WTC11 (cell line): Measurements from ENCODE around the gene FPR2. TPM values are rescaled to one million over a fixed set of nuclear protein-coding genes. Genes with fewer than 3 reads are reported as not detected.

Experiments used
- ATAC-seq: fragments of 200-7000 bp; cut with Tn5 transposase; 2 replicates; pipeline ENCODE4 v1.10.0; 2021; ENCODE audit warnings: mild to moderate bottlenecking, moderate library complexity
- CTCF ChIA-PET: fragments of 300-600 bp; sonication (Branson Sonifier 250); formaldehyde crosslinking; loops from one replicate; lab custom pipeline; 2021; ENCODE audit warnings: antibody characterized with exemption; lab: Charles Lee
- POLR2A ChIA-PET: fragments of 350-600 bp; sonication (Branson Sonifier 250); formaldehyde crosslinking; loops from one replicate; lab custom pipeline; 2021; ENCODE audit warnings: antibody characterized with exemption; lab: Charles Lee
- DNase-seq: peaks from one replicate; pipeline ENCODE4 v3.0.0; 2021; ENCODE audit warnings: low spot score
- H3K27ac Mint-ChIP-seq: 2 replicates; pipeline ENCODE4 v1.8.0; 2021; ENCODE audit warnings: mixed read lengths
- H3K27me3 Mint-ChIP-seq: 2 replicates; pipeline ENCODE4 v1.8.0; 2021; ENCODE audit warnings: low read depth, mild to moderate bottlenecking, moderate library complexity, mixed read lengths
- H3K36me3 Mint-ChIP-seq: 2 replicates; pipeline ENCODE4 v1.8.0; 2021; ENCODE audit warnings: mixed read lengths
- H3K4me1 Mint-ChIP-seq: 2 replicates; pipeline ENCODE4 v1.8.0; 2022; ENCODE audit warnings: mixed read lengths
- H3K4me3 Mint-ChIP-seq: 2 replicates; pipeline ENCODE4 v1.8.0; 2021; ENCODE audit warnings: mild to moderate bottlenecking, moderate library complexity, mixed read lengths
- H3K9me3 Mint-ChIP-seq: 2 replicates; pipeline ENCODE4 v1.8.0; 2021; ENCODE audit warnings: mixed read lengths
- NFE2L1 ChIP-seq: sonication (generic); formaldehyde crosslinking; IDR thresholded peaks from 2 replicates; pipeline ENCODE4 v1.8.1; 2023; ENCODE audit warnings: missing genetic modification reagents
- OVOL2 ChIP-seq: fragments of 250-450 bp; sonication (Bioruptor Pico); IDR thresholded peaks from 2 replicates; pipeline ENCODE4 v1.9.0; 2021; ENCODE audit warnings: mild to moderate bottlenecking, borderline replicate concordance
- PRRX2 ChIP-seq: fragments of 250-450 bp; sonication (Bioruptor Pico); IDR thresholded peaks from 2 replicates; pipeline ENCODE4 v1.8.0; 2021; ENCODE audit warnings: mild to moderate bottlenecking
- ZBTB21 ChIP-seq: sonication (generic); formaldehyde crosslinking; IDR thresholded peaks from 2 replicates; pipeline ENCODE4 v1.8.1; 2023; ENCODE audit warnings: mild to moderate bottlenecking, missing genetic modification reagents, borderline replicate concordance
- total RNA-seq: library from RNA; stranded (reverse); gene quantifications from 3 replicates; pipeline ENCODE4 v1.2.3, GENCODE V29; 2021
- TF ChIP-seq, protein P1 (sequence below): sonication (generic); formaldehyde crosslinking; IDR thresholded peaks from 2 replicates; pipeline ENCODE4 v1.8.0; 2022; ENCODE audit warnings: mild to moderate bottlenecking, missing genetic modification reagents
- TF ChIP-seq, protein P2 (sequence below): sonication (generic); formaldehyde crosslinking; IDR thresholded peaks from 2 replicates; pipeline ENCODE4 v1.8.1; 2023; ENCODE audit warnings: mild to moderate bottlenecking, missing genetic modification reagents
- TF ChIP-seq, protein P3 (sequence below): sonication (generic); formaldehyde crosslinking; IDR thresholded peaks from 2 replicates; pipeline ENCODE4 v1.8.1; 2023; ENCODE audit warnings: mild to moderate bottlenecking, missing genetic modification reagents, moderate library complexity
- TF ChIP-seq, protein P4 (sequence below): sonication (generic); formaldehyde crosslinking; conservative IDR thresholded peaks from 2 replicates; pipeline ENCODE4 v1.8.1; 2023; ENCODE audit warnings: mild to moderate bottlenecking, low read depth, missing genetic modification reagents, moderate library complexity
- TF ChIP-seq, protein P5 (sequence below): sonication (generic); formaldehyde crosslinking; IDR thresholded peaks from 2 replicates; pipeline ENCODE4 v1.8.1; 2023; ENCODE audit warnings: mild to moderate bottlenecking, missing genetic modification reagents, moderate library complexity

The FPR2 gene
- total RNA-seq, 1 experiment from 2014 or later, result 0.31 TPM

DNA sequence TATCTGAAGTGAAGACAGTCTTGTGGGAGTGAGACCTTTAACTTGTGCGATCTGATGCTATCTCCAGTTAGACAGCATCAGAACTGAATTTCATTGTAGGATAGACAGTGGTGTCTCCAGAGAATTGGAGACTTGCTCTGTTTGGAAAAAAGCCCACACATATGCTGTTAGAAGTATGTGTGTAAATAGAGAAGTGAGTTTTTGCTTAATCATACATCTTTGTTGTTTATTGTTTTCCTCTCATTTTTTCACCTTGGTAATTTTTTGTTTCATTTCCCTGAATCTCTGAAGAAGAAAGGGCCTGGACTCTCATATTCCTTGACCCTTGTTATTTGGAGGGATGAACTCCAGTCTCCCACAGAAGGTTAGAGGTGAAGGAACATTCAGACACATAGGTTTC is 55.7 kb downstream of the FPR2 start:
- CTCF ChIA-PET, result no interaction called here
- Mint-ChIP-seq H3K27ac (no peak overlapping the region), H3K36me3 (peaks cover 21% of the 10 kb centered on the region), H3K9me3 (peaks cover 43% of the 10 kb centered on the region), H3K4me3 (no peak overlapping the region), H3K4me1 (peaks cover 9% of the 10 kb centered on the region), H3K27me3 (0 out of 2 replicates have a peak, but pooled peaks cover 2% of the 10 kb centered on the region)
- TF ChIP-seq NFE2L1 (no peak), ZBTB21 (CRISPR knock-in tag) (no peak)
- TF ChIP-seq, protein P1, sequence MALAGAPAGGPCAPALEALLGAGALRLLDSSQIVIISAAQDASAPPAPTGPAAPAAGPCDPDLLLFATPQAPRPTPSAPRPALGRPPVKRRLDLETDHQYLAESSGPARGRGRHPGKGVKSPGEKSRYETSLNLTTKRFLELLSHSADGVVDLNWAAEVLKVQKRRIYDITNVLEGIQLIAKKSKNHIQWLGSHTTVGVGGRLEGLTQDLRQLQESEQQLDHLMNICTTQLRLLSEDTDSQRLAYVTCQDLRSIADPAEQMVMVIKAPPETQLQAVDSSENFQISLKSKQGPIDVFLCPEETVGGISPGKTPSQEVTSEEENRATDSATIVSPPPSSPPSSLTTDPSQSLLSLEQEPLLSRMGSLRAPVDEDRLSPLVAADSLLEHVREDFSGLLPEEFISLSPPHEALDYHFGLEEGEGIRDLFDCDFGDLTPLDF (CRISPR knock-in tag), result no peak
- TF ChIP-seq, protein P2, sequence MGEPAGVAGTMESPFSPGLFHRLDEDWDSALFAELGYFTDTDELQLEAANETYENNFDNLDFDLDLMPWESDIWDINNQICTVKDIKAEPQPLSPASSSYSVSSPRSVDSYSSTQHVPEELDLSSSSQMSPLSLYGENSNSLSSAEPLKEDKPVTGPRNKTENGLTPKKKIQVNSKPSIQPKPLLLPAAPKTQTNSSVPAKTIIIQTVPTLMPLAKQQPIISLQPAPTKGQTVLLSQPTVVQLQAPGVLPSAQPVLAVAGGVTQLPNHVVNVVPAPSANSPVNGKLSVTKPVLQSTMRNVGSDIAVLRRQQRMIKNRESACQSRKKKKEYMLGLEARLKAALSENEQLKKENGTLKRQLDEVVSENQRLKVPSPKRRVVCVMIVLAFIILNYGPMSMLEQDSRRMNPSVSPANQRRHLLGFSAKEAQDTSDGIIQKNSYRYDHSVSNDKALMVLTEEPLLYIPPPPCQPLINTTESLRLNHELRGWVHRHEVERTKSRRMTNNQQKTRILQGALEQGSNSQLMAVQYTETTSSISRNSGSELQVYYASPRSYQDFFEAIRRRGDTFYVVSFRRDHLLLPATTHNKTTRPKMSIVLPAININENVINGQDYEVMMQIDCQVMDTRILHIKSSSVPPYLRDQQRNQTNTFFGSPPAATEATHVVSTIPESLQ (CRISPR knock-in tag), result no peak
- POLR2A ChIA-PET, result no interaction called here
- DNase-seq (no peak), ATAC-seq (no peak)

DNA sequence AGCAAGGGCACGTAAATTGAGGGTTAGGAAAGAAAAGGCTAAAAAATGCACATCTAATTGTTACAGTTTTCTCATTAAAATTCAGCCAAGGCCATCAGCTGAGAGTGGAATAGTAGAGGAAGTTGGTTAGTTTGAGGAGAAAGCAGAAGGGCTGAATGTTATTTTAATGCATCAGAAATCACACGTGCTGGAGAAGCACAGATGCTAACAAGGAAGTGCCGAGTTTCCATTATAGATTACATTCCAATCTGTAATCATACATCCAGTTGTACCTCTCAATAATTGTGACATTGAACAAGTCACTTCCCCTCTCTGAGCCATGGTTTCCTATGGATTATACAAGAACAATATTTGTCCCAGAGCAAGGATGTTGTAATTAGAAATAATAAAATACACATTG is 59.0 kb downstream of the FPR2 start:
- no peak for TF ChIP-seq PRRX2
- TF ChIP-seq OVOL2, result no peak
- TF ChIP-seq, protein P3, sequence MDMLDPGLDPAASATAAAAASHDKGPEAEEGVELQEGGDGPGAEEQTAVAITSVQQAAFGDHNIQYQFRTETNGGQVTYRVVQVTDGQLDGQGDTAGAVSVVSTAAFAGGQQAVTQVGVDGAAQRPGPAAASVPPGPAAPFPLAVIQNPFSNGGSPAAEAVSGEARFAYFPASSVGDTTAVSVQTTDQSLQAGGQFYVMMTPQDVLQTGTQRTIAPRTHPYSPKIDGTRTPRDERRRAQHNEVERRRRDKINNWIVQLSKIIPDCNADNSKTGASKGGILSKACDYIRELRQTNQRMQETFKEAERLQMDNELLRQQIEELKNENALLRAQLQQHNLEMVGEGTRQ, result no peak
- TF ChIP-seq, protein P4, sequence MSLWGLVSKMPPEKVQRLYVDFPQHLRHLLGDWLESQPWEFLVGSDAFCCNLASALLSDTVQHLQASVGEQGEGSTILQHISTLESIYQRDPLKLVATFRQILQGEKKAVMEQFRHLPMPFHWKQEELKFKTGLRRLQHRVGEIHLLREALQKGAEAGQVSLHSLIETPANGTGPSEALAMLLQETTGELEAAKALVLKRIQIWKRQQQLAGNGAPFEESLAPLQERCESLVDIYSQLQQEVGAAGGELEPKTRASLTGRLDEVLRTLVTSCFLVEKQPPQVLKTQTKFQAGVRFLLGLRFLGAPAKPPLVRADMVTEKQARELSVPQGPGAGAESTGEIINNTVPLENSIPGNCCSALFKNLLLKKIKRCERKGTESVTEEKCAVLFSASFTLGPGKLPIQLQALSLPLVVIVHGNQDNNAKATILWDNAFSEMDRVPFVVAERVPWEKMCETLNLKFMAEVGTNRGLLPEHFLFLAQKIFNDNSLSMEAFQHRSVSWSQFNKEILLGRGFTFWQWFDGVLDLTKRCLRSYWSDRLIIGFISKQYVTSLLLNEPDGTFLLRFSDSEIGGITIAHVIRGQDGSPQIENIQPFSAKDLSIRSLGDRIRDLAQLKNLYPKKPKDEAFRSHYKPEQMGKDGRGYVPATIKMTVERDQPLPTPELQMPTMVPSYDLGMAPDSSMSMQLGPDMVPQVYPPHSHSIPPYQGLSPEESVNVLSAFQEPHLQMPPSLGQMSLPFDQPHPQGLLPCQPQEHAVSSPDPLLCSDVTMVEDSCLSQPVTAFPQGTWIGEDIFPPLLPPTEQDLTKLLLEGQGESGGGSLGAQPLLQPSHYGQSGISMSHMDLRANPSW (CRISPR knock-in tag), result no peak
- TF ChIP-seq, protein P5, sequence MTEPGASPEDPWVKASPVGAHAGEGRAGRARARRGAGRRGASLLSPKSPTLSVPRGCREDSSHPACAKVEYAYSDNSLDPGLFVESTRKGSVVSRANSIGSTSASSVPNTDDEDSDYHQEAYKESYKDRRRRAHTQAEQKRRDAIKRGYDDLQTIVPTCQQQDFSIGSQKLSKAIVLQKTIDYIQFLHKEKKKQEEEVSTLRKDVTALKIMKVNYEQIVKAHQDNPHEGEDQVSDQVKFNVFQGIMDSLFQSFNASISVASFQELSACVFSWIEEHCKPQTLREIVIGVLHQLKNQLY (CRISPR knock-in tag), result no peak
- Mint-ChIP-seq H3K27me3 (no peaks in the 10 kb centered on the region), H3K4me3 (no peak overlapping the region), H3K4me1 (peaks cover 15% of the 10 kb centered on the region), H3K36me3 (peaks cover 18% of the 10 kb centered on the region), H3K27ac (no peak overlapping the region), H3K9me3 (peaks cover 45% of the 10 kb centered on the region)
- DNase-seq, result no peak
- POLR2A ChIA-PET, result no interaction called here
- CTCF ChIA-PET, result no interaction called here
- no peak for ATAC-seq

Other genes starting within 250 kb of the FPR2 start
- gene SIGLEC6, start 229.5 kb upstream of the FPR2 start, total RNA-seq, result 0.25 to 0.57 TPM (median 0.37 TPM) in 3 replicates
- 10.7 to 11.2 TPM (median 10.9 TPM) in 3 replicates for gene ZNF175, start 189.9 kb upstream of the FPR2 start, total RNA-seq
- gene SIGLEC5, start 130.8 kb upstream of the FPR2 start, total RNA-seq, result 0.15 TPM in 1 of 3 replicates, not detected in the others
- gene SIGLEC14, start 114.4 kb upstream of the FPR2 start, total RNA-seq, result not detected in 3 replicates
- 9.3 to 13.3 TPM (median 9.8 TPM) in 3 replicates for gene SPACA6, start 67.8 kb upstream of the FPR2 start, total RNA-seq
- gene HAS1, start 37.2 kb upstream of the FPR2 start, total RNA-seq, result 0.73 to 1.0 TPM (median 1.0 TPM) in 3 replicates
- gene FPR1, start 9.3 kb upstream of the FPR2 start, total RNA-seq, result 0.72 TPM in 1 of 3 replicates, not detected in the others
- not detected in 3 replicates for gene FPR3, start 34.0 kb downstream of the FPR2 start, total RNA-seq
- gene ZNF577, start 126.8 kb downstream of the FPR2 start, total RNA-seq, result 41.0 to 45.2 TPM (median 41.5 TPM) in 3 replicates
- gene ZNF649, start 143.8 kb downstream of the FPR2 start, total RNA-seq, result 55.6 to 64.7 TPM (median 56.0 TPM) in 3 replicates
- 11.5 to 16.5 TPM (median 13.7 TPM) in 3 replicates for gene ZNF613, start 166.3 kb downstream of the FPR2 start, total RNA-seq
- gene ZNF350, start 225.7 kb downstream of the FPR2 start, total RNA-seq, result 5.5 to 8.1 TPM (median 6.9 TPM) in 3 replicates
- gene ZNF615, start 247.0 kb downstream of the FPR2 start, total RNA-seq, result 9.7 to 12.6 TPM (median 11.9 TPM) in 3 replicates